Measurements from ENCODE around the gene LRRC4. TPM values are rescaled to one million over a fixed set of nuclear protein-coding genes. Genes with fewer than 3 reads are reported as not detected.

LRRC4 gene
- total and polyA plus RNA-seq, 7 donors = 0.39 to 5.0 (median 2.7) TPM

GRCh38 chr7:128068785-128069184, 37.5 kb upstream of the LRRC4 start:
- Histone ChIP-seq H3K4me3 (no peak overlapping the region), H3K9me3 (no peaks in the 10 kb centered on the region), H3K27ac (no peak overlapping the region), H3K36me3 (ENCODE audit: insufficient read depth in 1 of 2, low read depth in 1 of 2) (no peaks in the 10 kb centered on the region), H3K27me3 (ENCODE audit: insufficient read depth in 3 of 3, low read length in 2 of 3) (no peaks in the 10 kb centered on the region), H3K4me1 (no peaks in the 10 kb centered on the region)
- 85 to 87% (median 86%) methylated on average over 8 of the region's 8 CpGs for WGBS, 3 donors
- ATAC-seq (no peak), DNase-seq (no peak)
- intact Hi-C loops (cut with DNase I) = no loop called here
- TF ChIP-seq, protein P1, sequence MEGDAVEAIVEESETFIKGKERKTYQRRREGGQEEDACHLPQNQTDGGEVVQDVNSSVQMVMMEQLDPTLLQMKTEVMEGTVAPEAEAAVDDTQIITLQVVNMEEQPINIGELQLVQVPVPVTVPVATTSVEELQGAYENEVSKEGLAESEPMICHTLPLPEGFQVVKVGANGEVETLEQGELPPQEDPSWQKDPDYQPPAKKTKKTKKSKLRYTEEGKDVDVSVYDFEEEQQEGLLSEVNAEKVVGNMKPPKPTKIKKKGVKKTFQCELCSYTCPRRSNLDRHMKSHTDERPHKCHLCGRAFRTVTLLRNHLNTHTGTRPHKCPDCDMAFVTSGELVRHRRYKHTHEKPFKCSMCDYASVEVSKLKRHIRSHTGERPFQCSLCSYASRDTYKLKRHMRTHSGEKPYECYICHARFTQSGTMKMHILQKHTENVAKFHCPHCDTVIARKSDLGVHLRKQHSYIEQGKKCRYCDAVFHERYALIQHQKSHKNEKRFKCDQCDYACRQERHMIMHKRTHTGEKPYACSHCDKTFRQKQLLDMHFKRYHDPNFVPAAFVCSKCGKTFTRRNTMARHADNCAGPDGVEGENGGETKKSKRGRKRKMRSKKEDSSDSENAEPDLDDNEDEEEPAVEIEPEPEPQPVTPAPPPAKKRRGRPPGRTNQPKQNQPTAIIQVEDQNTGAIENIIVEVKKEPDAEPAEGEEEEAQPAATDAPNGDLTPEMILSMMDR (IDR thresholded peaks at IDR 0.05) = no peak

DNA sequence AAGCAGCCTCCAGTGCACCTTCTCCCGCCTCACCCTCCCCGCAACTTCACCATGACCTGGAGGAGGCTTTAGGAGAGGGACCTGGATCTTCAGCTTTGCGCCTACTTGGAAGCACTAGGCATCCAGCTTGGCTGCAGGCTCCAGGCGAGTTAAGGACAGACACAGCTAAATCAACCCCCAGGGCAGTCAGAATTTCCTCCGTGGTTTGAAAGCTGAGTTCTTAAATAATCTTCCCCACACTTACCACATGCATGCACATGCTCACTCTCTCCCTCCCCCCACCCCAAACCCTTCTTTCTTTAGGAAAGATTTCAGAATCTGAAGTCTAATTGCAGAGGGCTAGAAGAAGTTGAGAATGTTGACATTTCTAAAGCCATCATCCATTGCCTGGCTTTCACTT, 36.7 kb upstream of the LRRC4 start:
- Histone ChIP-seq H3K9me3 (no peaks in the 10 kb centered on the region), H3K27me3 (ENCODE audit: insufficient read depth in 3 of 3, low read length in 2 of 3) (no peaks in the 10 kb centered on the region), H3K27ac (no peak overlapping the region), H3K36me3 (ENCODE audit: insufficient read depth in 1 of 2, low read depth in 1 of 2) (no peaks in the 10 kb centered on the region), H3K4me3 (no peak overlapping the region), H3K4me1 (no peaks in the 10 kb centered on the region)
- intact Hi-C loops (cut with DNase I) = no loop called here
- ATAC-seq = no peak
- WGBS, 3 donors = 86 to 90% (median 89%) methylated on average over 5 of the region's 5 CpGs
- TF ChIP-seq, protein P1 (IDR thresholded peaks at IDR 0.05) = no peak
- DNase-seq = no peak

DNA sequence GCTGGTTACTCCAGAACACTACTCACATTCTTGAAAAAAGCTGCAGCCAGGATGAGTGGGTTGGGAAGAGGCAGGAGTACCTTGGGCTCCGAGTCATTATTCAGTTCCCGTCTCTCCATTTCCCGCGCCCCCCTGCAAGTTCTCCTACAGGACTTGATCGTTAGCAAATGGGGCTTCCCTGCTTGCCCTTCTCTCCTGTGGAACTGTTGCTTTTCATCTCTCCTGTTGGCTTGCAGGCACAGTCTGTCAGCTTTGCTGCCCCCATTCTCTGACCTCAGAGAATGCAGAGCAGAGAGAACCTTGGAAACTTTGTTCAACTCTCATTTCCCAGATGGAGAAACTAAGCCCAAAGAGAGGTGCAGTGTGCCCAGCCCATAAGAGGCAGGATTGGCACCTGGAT, 35.6 kb upstream of the LRRC4 start:
- no peaks in the 10 kb centered on the region for H3K9me3 ChIP-seq
- ATAC-seq (no peak), DNase-seq (no peak)
- no peak overlapping the region for H3K27ac ChIP-seq
- H3K36me3 ChIP-seq (ENCODE audit: insufficient read depth in 1 of 2, low read depth in 1 of 2) = no peaks in the 10 kb centered on the region
- WGBS, 3 donors = 71 to 88% (median 72%) methylated on average over 5 of the region's 5 CpGs
- H3K4me1 ChIP-seq = no peaks in the 10 kb centered on the region
- no peaks in the 10 kb centered on the region for H3K27me3 ChIP-seq (ENCODE audit: insufficient read depth in 3 of 3, low read length in 2 of 3)
- TF ChIP-seq, protein P1 (IDR thresholded peaks at IDR 0.05) = no peak
- intact Hi-C loops (cut with DNase I) = no loop called here
- no peak overlapping the region for H3K4me3 ChIP-seq

GRCh38 chr7:128066395-128066794, 35.2 kb upstream of the LRRC4 start:
- Histone ChIP-seq H3K4me3 (no peak overlapping the region), H3K36me3 (ENCODE audit: insufficient read depth in 1 of 2, low read depth in 1 of 2) (no peaks in the 10 kb centered on the region), H3K27me3 (ENCODE audit: insufficient read depth in 3 of 3, low read length in 2 of 3) (no peaks in the 10 kb centered on the region), H3K4me1 (no peaks in the 10 kb centered on the region), H3K27ac (no peak overlapping the region), H3K9me3 (no peaks in the 10 kb centered on the region)
- 92 to 95% (median 92%) methylated on average over 10 of the region's 10 CpGs for WGBS, 3 donors
- no peak for DNase-seq
- ATAC-seq = no peak
- intact Hi-C loops (cut with DNase I) = no loop called here
- TF ChIP-seq, protein P1 (IDR thresholded peaks at IDR 0.05) = no peak

DNA sequence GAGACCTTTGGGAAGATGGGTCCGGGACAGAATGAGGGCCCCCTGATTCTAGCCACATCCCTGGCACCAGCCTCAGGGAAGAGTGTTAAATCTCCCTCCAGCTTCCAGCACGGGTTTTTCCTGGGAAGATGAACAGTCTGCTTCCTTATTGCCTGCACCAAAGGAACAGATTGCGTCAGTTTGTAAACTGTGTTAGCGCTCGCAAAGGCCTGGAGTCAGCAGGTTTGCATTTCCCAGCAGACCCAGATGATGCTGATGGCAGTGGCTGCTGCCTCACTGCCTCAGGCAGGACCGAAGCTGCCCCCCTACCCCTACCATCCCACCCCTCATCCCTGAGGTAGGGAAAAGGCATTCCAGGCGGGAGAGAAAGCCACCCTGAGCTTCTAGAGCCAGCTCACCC, 34.6 kb upstream of the LRRC4 start:
- Histone ChIP-seq H3K36me3 (ENCODE audit: insufficient read depth in 1 of 2, low read depth in 1 of 2) (no peaks in the 10 kb centered on the region), H3K4me1 (no peaks in the 10 kb centered on the region), H3K9me3 (no peaks in the 10 kb centered on the region), H3K27ac (no peak overlapping the region), H3K27me3 (ENCODE audit: insufficient read depth in 3 of 3, low read length in 2 of 3) (no peaks in the 10 kb centered on the region), H3K4me3 (no peak overlapping the region)
- TF ChIP-seq, protein P1 (IDR thresholded peaks at IDR 0.05) = no peak
- intact Hi-C loops (cut with DNase I) = no loop called here
- 92 to 93% (median 93%) methylated on average over 7 of the region's 7 CpGs for WGBS, 3 donors
- DNase-seq (no peak), ATAC-seq (no peak)

All from psoas muscle (tissue), 8 donors.